ENCODE measurements around the gene XAB2. TPM values are rescaled to one million over a fixed set of nuclear protein-coding genes. Genes with fewer than 3 reads are reported as not detected.

Gene XAB2
- total RNA-seq (10 to 100 TPM; 18.2 to 51.5 (median 43.7) TPM), polyA plus RNA-seq (100 to 1,000 TPM in 1 of 3 donors, 10 to 100 TPM in 1, 1 to 10 TPM in 1; 7.1 to 121 (median 81.2) TPM)
- long read RNA-seq, donor 1, partial matches to known transcripts, result 0 of 3 reads
- long read RNA-seq, donor 1, other reads (novel, unspliced or antisense), result 0 of 3 reads
- long read RNA-seq, donor 2, partial matches to known transcripts, result 5 of 80 reads
- long read RNA-seq, donor 2, other reads (novel, unspliced or antisense), result 74 of 80 reads
- long read RNA-seq, donor 3, partial matches to known transcripts, result 0 of 1 reads
- long read RNA-seq, donor 3, other reads (novel, unspliced or antisense), result 0 of 1 reads
- long read RNA-seq, donor 4, partial matches to known transcripts, result 2 of 6 reads
- long read RNA-seq, donor 4, other reads (novel, unspliced or antisense), result 0 of 6 reads
- long read RNA-seq, donor 5, transcript XAB2-201 (19 exons, 2,667 nt), result major isoform, 26 of 39 reads
- long read RNA-seq, donor 5, partial matches to known transcripts, result 9 of 39 reads
- long read RNA-seq, donor 5, other reads (novel, unspliced or antisense), result 4 of 39 reads
- long read RNA-seq, donor 6, partial matches to known transcripts, result 0 of 1 reads
- long read RNA-seq, donor 6, other reads (novel, unspliced or antisense), result 1 of 1 reads
- long read RNA-seq, donor 7, partial matches to known transcripts, result 0 of 1 reads
- long read RNA-seq, donor 7, other reads (novel, unspliced or antisense), result 0 of 1 reads
- long read RNA-seq, donor 8, transcript XAB2-201 (19 exons, 2,667 nt), result major isoform, 11 of 42 reads
- long read RNA-seq, donor 8, partial matches to known transcripts, result 18 of 42 reads
- long read RNA-seq, donor 8, other reads (novel, unspliced or antisense), result 13 of 42 reads
- long read RNA-seq, donor 9, partial matches to known transcripts, result 0 of 1 reads
- long read RNA-seq, donor 9, other reads (novel, unspliced or antisense), result 0 of 1 reads
- long read RNA-seq, donor 10, partial matches to known transcripts, result 0 of 2 reads
- long read RNA-seq, donor 10, other reads (novel, unspliced or antisense), result 0 of 2 reads

DNA sequence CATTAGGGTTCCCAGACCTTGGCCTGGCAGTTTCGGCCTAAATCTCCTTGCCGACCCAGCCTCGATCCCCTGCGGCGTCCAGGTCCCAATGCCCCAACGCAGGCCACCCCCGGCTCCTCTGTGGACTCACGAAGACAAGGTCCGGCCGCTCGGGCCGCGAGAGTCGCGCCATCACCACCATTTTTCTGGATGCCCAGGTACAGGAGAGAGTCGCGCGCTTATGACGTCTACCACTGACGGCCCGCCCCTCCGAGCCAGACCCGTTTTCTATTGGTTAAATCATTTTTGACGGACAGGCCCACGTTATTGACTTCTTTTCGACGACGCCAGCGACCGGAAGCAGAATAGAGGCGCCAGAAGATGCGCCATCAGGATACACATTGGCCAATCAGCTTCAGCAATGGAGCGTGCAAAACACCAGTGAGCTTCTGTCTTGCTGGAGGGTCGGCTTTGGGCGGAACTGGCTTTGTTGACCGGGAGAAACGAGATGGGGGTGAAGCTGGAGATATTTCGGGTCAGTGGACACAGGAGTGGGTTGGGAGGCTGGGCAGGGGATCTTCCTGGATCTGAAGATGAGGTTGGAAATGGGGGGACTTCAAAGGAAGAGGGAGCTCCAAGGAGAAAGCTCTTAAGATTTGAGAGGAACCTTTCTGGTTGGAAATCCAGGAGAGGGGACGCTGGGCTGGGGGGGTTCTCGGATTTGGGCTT, at the start of gene XAB2, which contains the start of gene PET100:
Gene XAB2 (minus strand): TSS at position 199 of the 708 bp plus-strand sequence. CDS start 18 bp downstream, at position 181.
Gene PET100 (plus strand): TSS at position 447 of the 708 bp plus-strand sequence. CDS start 41 bp downstream, at position 488.
- intact Hi-C loops (cut with DNase I), result no loop called here

DNA sequence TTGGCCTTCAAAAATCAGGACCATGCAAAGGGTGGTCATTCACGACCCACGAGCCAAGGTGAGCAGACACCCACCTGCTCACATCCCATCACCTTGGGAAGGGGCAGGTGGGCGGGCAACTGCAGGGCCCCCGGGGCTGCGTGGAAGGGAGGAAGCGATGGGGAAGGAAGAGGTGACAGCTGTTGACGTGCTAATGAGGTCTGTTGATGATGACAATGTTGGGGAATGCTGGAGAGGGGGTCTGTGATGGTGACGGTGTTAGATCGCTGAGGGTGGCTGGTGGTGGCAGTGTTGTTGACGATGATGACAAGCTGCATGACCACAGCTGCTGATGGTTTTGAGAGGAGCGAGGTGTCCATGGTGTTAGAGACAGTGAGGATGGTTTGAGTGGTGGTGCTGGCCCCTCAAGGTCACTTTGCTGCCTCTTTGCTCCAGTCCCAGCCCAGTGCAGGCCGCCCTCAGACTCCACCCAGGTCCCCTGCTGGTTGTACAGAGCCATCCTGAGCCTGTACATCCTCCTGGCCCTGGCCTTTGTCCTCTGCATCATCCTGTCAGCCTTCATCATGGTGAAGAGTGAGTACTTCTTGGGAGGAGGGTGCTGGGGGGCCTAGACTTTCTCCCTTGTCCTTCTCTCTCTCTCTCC, 48.4 kb upstream of the XAB2 start:
- H3K27ac ChIP-seq, result no peak overlapping the region
- H3K36me3 ChIP-seq (replicated peaks in 1 of 2), result peaks cover 0 to 6% of the 10 kb centered on the region in 2 donors
- peaks cover 3 to 13% of the 10 kb centered on the region in 2 donors for H3K4me1 ChIP-seq (replicated peaks in 1 of 2)
- no peak overlapping the region for H3K4me3 ChIP-seq
- H3K27me3 ChIP-seq, result no peaks in the 10 kb centered on the region
- no peak for DNase-seq
- H3K9me3 ChIP-seq (replicated peaks in 1 of 3), result no peaks in the 10 kb centered on the region
- intact Hi-C loops (cut with DNase I), result loop anchor here (5.0 to 10.0 kb wide), 2 partner anchors 110 to 323 kb away; no protein-coding TSS in a partner anchor
- WGBS, 4 donors, result 40 to 58% (median 49%) methylated on average over 12 of the region's 12 CpGs
- TF ChIP-seq, protein P1, sequence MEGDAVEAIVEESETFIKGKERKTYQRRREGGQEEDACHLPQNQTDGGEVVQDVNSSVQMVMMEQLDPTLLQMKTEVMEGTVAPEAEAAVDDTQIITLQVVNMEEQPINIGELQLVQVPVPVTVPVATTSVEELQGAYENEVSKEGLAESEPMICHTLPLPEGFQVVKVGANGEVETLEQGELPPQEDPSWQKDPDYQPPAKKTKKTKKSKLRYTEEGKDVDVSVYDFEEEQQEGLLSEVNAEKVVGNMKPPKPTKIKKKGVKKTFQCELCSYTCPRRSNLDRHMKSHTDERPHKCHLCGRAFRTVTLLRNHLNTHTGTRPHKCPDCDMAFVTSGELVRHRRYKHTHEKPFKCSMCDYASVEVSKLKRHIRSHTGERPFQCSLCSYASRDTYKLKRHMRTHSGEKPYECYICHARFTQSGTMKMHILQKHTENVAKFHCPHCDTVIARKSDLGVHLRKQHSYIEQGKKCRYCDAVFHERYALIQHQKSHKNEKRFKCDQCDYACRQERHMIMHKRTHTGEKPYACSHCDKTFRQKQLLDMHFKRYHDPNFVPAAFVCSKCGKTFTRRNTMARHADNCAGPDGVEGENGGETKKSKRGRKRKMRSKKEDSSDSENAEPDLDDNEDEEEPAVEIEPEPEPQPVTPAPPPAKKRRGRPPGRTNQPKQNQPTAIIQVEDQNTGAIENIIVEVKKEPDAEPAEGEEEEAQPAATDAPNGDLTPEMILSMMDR (IDR thresholded peaks at IDR 0.05), result no peak
- no peak for TF ChIP-seq POLR2A (IDR thresholded peaks at IDR 0.05)

More for the DNA sequence above, at the start of gene XAB2, which contains the start of gene PET100:
- DNase-seq, result peak; percentile 96 to 100 (median 99)
- peaks cover 0 to 15% of the 10 kb centered on the region in 2 donors for H3K36me3 ChIP-seq (replicated peaks in 1 of 2)
- H3K27ac ChIP-seq, result peak within 1 kb of the TSS in 4 of 5 donors; percentile 57 to 86 (median 82)
- peak in 1 of 2 donors; percentile 65 for TF ChIP-seq POLR2A (IDR thresholded peaks at IDR 0.05)
- TF ChIP-seq, protein P1 (IDR thresholded peaks at IDR 0.05), result no peak
- peak within 1 kb of the TSS; percentile 63 to 94 (median 78) for H3K4me3 ChIP-seq
- WGBS, 4 donors, result 0 to 1% (median 0%) methylated on average over 19 to 40 of the region's 40 CpGs
- H3K27me3 ChIP-seq, result no peaks in the 10 kb centered on the region
- peaks cover 21 to 24% of the 10 kb centered on the region in 2 donors for H3K4me1 ChIP-seq (replicated peaks in 1 of 2)
- H3K9me3 ChIP-seq (replicated peaks in 1 of 3), result no peaks in the 10 kb centered on the region

DNA sequence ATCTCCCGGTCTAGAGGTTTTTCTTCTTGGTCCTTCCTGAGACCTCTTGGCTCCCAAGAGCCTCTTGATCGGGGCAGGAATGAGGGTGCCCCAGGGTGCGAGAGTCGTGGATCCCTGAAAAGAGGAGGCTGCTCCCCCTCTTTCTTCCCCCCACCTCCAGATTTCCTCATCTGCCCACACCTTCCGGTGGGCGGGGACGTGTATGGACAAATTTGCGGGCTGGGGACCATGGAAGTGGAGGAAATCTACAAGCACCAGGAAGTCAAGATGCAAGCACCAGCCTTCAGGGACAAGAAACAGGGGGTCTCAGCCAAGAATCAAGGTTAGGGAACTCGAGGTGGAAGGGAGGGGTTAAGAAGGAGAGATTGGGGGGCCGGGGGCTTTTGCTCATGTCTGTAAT, 47.5 kb upstream of the XAB2 start, which contains the start of gene MCEMP1:
Gene MCEMP1 (plus strand): TSS at position 237 of the 400 bp plus-strand sequence. CDS start 31 bp downstream, at position 268.
- intact Hi-C loops (cut with DNase I), result loop anchor here (5.0 to 10.0 kb wide), 2 partner anchors 110 to 322 kb away; no protein-coding TSS in a partner anchor
- peaks cover 3 to 6% of the 10 kb centered on the region in 2 donors for H3K4me1 ChIP-seq (replicated peaks in 1 of 2)
- H3K36me3 ChIP-seq (replicated peaks in 1 of 2), result no peaks in the 10 kb centered on the region
- H3K27me3 ChIP-seq, result no peaks in the 10 kb centered on the region
- no peaks in the 10 kb centered on the region for H3K9me3 ChIP-seq (replicated peaks in 1 of 3)
- no peak within 1 kb of the TSS for H3K27ac ChIP-seq
- no peak for DNase-seq
- H3K4me3 ChIP-seq, result no peak within 1 kb of the TSS
- TF ChIP-seq, protein P1 (IDR thresholded peaks at IDR 0.05), result no peak
- no peak for TF ChIP-seq POLR2A (IDR thresholded peaks at IDR 0.05)
- 24 to 42% (median 33%) methylated on average over 9 to 10 of the region's 10 CpGs for WGBS, 4 donors

Measured in adrenal gland (tissue), 19 donors.